Neural progenitor cell (in vitro differentiated cells): ENCODE data around the gene PRIMPOL. TPM values are rescaled to one million over a fixed set of nuclear protein-coding genes. Genes with fewer than 3 reads are reported as not detected.

Source experiments
- DNase-seq: peaks from one replicate; pipeline ENCODE4 v3.0.0-alpha.2; 2016; ENCODE audit warnings: low spot score
- H2AFZ ChIP-seq: fragments of 200-600 bp; sonication (generic); replicated peaks from 2 replicates; pipeline ENCODE4 v1.6.1; 2016; ENCODE audit warnings: antibody characterized with exemption
- H3F3A ChIP-seq: fragments of 200-600 bp; sonication (generic); 2 replicates; pipeline ENCODE4 v1.6.1; 2016; ENCODE audit warnings: antibody characterized with exemption, low read depth
- H3K27ac ChIP-seq: fragments of 200-600 bp; sonication (generic); 2 replicates; pipeline ENCODE4 v1.5.1; 2016; ENCODE audit warnings: mild to moderate bottlenecking
- H3K27me3 ChIP-seq: fragments of 200-600 bp; sonication (generic); 2 replicates; pipeline ENCODE4 v1.6.1; 2016; ENCODE audit warnings: mild to moderate bottlenecking, moderate library complexity
- H3K36me3 ChIP-seq: fragments of 200-600 bp; sonication (generic); 2 replicates; pipeline ENCODE4 v1.5.1; 2016
- H3K4me1 ChIP-seq: fragments of 200-600 bp; sonication (generic); 2 replicates; pipeline ENCODE4 v1.6.1; 2016; ENCODE audit warnings: mixed run types
- H3K4me2 ChIP-seq: fragments of 200-600 bp; sonication (generic); 2 replicates; pipeline ENCODE4 v1.6.1; 2016
- H3K4me3 ChIP-seq: fragments of 200-600 bp; sonication (generic); 2 replicates; pipeline ENCODE4 v1.5.1; 2016
- H3K79me2 ChIP-seq: fragments of 200-600 bp; sonication (generic); 2 replicates; pipeline ENCODE4 v1.6.1; 2016; ENCODE audit warnings: low read depth
- H3K9ac ChIP-seq: fragments of 200-600 bp; sonication (generic); 2 replicates; pipeline ENCODE4 v1.6.1; 2016
- H3K9me3 ChIP-seq: fragments of 200-600 bp; sonication (generic); 2 replicates; pipeline ENCODE4 v1.5.1; 2016; ENCODE audit warnings: low read depth
- H4K20me1 ChIP-seq: fragments of 200-600 bp; sonication (generic); 2 replicates; pipeline ENCODE4 v1.6.1; 2016; ENCODE audit warnings: low read depth
- H3K27ac Mint-ChIP-seq: 3 replicates; pipeline ENCODE4 v1.8.0; 2021; ENCODE audit warnings: mixed read lengths
- H3K27me3 Mint-ChIP-seq: 2 replicates; pipeline ENCODE4 v1.8.0; 2022; ENCODE audit warnings: low read depth, mild to moderate bottlenecking, inconsistent platforms, moderate library complexity, mixed read lengths; ENCODE audit not compliant: insufficient read depth
- H3K36me3 Mint-ChIP-seq: 3 replicates; pipeline ENCODE4 v1.8.0; 2021; ENCODE audit warnings: mixed read lengths
- H3K4me1 Mint-ChIP-seq: 3 replicates; pipeline ENCODE4 v1.8.0; 2021; ENCODE audit warnings: mixed read lengths
- H3K4me3 Mint-ChIP-seq: 3 replicates; pipeline ENCODE4 v1.8.0; 2021; ENCODE audit warnings: mild to moderate bottlenecking, moderate library complexity, mixed read lengths
- H3K9me3 Mint-ChIP-seq: 3 replicates; pipeline ENCODE4 v1.8.0; 2020; ENCODE audit warnings: mixed read lengths
- CTCF ChIP-seq: fragments of 200-600 bp; sonication (generic); IDR thresholded peaks from 2 replicates; pipeline ENCODE4 v1.5.1; 2017; ENCODE audit warnings: antibody characterized with exemption, mild to moderate bottlenecking
- EZH2 ChIP-seq: fragments of 200-600 bp; sonication (generic); IDR thresholded peaks from 2 replicates; pipeline ENCODE4 v1.6.1; 2017; ENCODE audit warnings: antibody characterized with exemption, mild to moderate bottlenecking, moderate library complexity
- EZH2phosphoT487 ChIP-seq: fragments of 200-600 bp; sonication (generic); IDR thresholded peaks from 2 replicates; pipeline ENCODE4 v1.6.1; 2017; ENCODE audit warnings: antibody characterized with exemption
- total RNA-seq: library from RNA; depleted of rRNA; stranded (reverse); fragments of >200 nt; gene quantifications from 2 replicates; pipeline ENCODE4 v1.2.3, GENCODE V29; 2015; ENCODE audit warnings: low replicate concordance

Gene PRIMPOL
- total RNA-seq, 1 donor from 2014 or later, result 46.6 TPM

GRCh38 chr4:184616633-184617551 lies 32.6 kb upstream of the PRIMPOL start:
- Mint-ChIP-seq H3K27me3 (peaks cover 5% of the 10 kb centered on the region), H3K36me3 (peaks cover 5% of the 10 kb centered on the region), H3K27ac (no peak overlapping the region), H3K4me1 (peaks cover 7% of the 10 kb centered on the region), H3K9me3 (peaks cover 11% of the 10 kb centered on the region), H3K4me3 (no peak overlapping the region)
- no peak for TF ChIP-seq CTCF
- TF ChIP-seq EZH2, result no peak
- no peak for TF ChIP-seq EZH2phosphoT487
- Histone ChIP-seq H4K20me1 (no peaks in the 10 kb centered on the region), H3K27ac (no peak overlapping the region), H3K9ac (no peak overlapping the region), H3K79me2 (no peaks in the 10 kb centered on the region), H3F3A (no peaks in the 10 kb centered on the region), H2AFZ (peak overlapping the region; percentile 17), H3K27me3 (no peaks in the 10 kb centered on the region), H3K4me3 (no peak overlapping the region), H3K4me2 (no peak overlapping the region), H3K36me3 (no peaks in the 10 kb centered on the region), H3K9me3 (no peaks in the 10 kb centered on the region), H3K4me1 (no peaks in the 10 kb centered on the region)
- DNase-seq, result no peak

- Mint-ChIP-seq H3K4me1 (peaks cover 7% of the 10 kb centered on the region), H3K4me3 (no peak overlapping the region), H3K9me3 (peaks cover 11% of the 10 kb centered on the region), H3K27me3 (peaks cover 5% of the 10 kb centered on the region), H3K27ac (no peak overlapping the region), H3K36me3 (peaks cover 7% of the 10 kb centered on the region)
- H3K4me3 ChIP-seq, result no peak overlapping the region
- no peaks in the 10 kb centered on the region for H3K36me3 ChIP-seq
- H3K79me2 ChIP-seq, result no peaks in the 10 kb centered on the region
- no peak overlapping the region for H2AFZ ChIP-seq
- H3K4me2 ChIP-seq, result no peak overlapping the region
- H3K27ac ChIP-seq, result no peak overlapping the region
- no peaks in the 10 kb centered on the region for H3F3A ChIP-seq
- TF ChIP-seq CTCF, result no peak
- no peak for TF ChIP-seq EZH2phosphoT487
- TF ChIP-seq EZH2, result no peak
- no peaks in the 10 kb centered on the region for H3K27me3 ChIP-seq
- no peaks in the 10 kb centered on the region for H3K9me3 ChIP-seq
- DNase-seq, result no peak
- H3K4me1 ChIP-seq, result no peaks in the 10 kb centered on the region
- H3K9ac ChIP-seq, result no peak overlapping the region
- H4K20me1 ChIP-seq, result no peaks in the 10 kb centered on the region
Observed at GRCh38 chr4:184617600-184618196, 31.8 kb upstream of the PRIMPOL start.

GRCh38 chr4:184620212-184620867 lies 29.2 kb upstream of the PRIMPOL start:
- H3K4me1 Mint-ChIP-seq, result peaks cover 17% of the 10 kb centered on the region
- Histone ChIP-seq H3K4me2 (no peak overlapping the region), H3K27ac (no peak overlapping the region), H3K4me1 (no peaks in the 10 kb centered on the region), H3K79me2 (no peaks in the 10 kb centered on the region), H4K20me1 (no peaks in the 10 kb centered on the region), H3K36me3 (no peaks in the 10 kb centered on the region), H3K27me3 (no peaks in the 10 kb centered on the region), H3K4me3 (no peak overlapping the region), H3K9ac (no peak overlapping the region), H2AFZ (no peak overlapping the region), H3K9me3 (no peaks in the 10 kb centered on the region), H3F3A (no peaks in the 10 kb centered on the region)
- DNase-seq, result no peak
- H3K27me3 Mint-ChIP-seq, result peaks cover 5% of the 10 kb centered on the region
- no peak overlapping the region for H3K27ac Mint-ChIP-seq
- H3K4me3 Mint-ChIP-seq, result no peak overlapping the region
- peaks cover 18% of the 10 kb centered on the region for H3K36me3 Mint-ChIP-seq
- TF ChIP-seq EZH2phosphoT487 (no peak), CTCF (no peak), EZH2 (no peak)
- H3K9me3 Mint-ChIP-seq, result peaks cover 5% of the 10 kb centered on the region
